ENCODE data around the gene IRF8. TPM values are rescaled to one million over a fixed set of nuclear protein-coding genes. Genes with fewer than 3 reads are reported as not detected.

The IRF8 gene
- total and polyA plus RNA-seq, 12 donors = 0.72 to 29.4 (median 2.1) TPM

GRCh38 chr16:85884808-85885463 lies 14.0 kb upstream of the IRF8 start:
- 94% methylated on average over 13 of the region's 13 CpGs for WGBS, 2 donors
- intact Hi-C loops (cut with DNase I) = no loop called here
- TF ChIP-seq, protein P1, sequence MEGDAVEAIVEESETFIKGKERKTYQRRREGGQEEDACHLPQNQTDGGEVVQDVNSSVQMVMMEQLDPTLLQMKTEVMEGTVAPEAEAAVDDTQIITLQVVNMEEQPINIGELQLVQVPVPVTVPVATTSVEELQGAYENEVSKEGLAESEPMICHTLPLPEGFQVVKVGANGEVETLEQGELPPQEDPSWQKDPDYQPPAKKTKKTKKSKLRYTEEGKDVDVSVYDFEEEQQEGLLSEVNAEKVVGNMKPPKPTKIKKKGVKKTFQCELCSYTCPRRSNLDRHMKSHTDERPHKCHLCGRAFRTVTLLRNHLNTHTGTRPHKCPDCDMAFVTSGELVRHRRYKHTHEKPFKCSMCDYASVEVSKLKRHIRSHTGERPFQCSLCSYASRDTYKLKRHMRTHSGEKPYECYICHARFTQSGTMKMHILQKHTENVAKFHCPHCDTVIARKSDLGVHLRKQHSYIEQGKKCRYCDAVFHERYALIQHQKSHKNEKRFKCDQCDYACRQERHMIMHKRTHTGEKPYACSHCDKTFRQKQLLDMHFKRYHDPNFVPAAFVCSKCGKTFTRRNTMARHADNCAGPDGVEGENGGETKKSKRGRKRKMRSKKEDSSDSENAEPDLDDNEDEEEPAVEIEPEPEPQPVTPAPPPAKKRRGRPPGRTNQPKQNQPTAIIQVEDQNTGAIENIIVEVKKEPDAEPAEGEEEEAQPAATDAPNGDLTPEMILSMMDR (IDR thresholded peaks at IDR 0.05) = no peak
- DNase-seq (no peak), ATAC-seq (no peak)
- peaks cover 0 to 26% (median 0%) of the 10 kb centered on the region in 9 donors for H3K4me1 ChIP-seq
- no peaks in the 10 kb centered on the region for H3K9me3 ChIP-seq
- H3K27ac ChIP-seq = no peak overlapping the region
- no peak overlapping the region for H3K4me3 ChIP-seq
- H3K27me3 ChIP-seq = peaks cover 0 to 58% (median 30%) of the 10 kb centered on the region in 7 donors
- no peaks in the 10 kb centered on the region for H3K36me3 ChIP-seq

DNA sequence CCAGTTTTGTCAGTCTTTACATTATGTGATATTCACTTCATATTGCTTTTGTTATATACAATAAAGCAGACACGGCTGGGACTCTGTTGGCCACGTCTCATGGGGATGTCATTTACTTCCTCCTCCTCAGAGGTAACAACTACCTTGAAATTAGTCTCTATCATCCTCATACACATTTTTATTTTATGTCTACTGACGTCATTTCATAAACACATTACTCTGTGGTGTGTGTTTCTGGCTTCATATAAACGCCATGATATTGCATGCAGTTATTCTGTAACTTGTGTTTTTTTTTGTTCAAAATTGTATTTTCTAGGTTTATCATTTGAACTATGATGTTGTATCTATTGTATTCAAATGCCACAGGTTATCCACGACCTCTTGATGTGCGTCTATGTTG lies 13.4 kb upstream of the IRF8 start:
- no peak for ATAC-seq
- H3K4me3 ChIP-seq = no peak overlapping the region
- TF ChIP-seq, protein P1 (IDR thresholded peaks at IDR 0.05) = no peak
- no peak overlapping the region for H3K27ac ChIP-seq
- no peaks in the 10 kb centered on the region for H3K36me3 ChIP-seq
- 78 to 85% methylated on average over 6 of the region's 6 CpGs for WGBS, 2 donors
- H3K9me3 ChIP-seq = no peaks in the 10 kb centered on the region
- H3K27me3 ChIP-seq = peaks cover 0 to 60% (median 30%) of the 10 kb centered on the region in 7 donors
- intact Hi-C loops (cut with DNase I) = no loop called here
- peaks cover 0 to 26% (median 0%) of the 10 kb centered on the region in 9 donors for H3K4me1 ChIP-seq
- DNase-seq = no peak

- ATAC-seq = peak in 5 of 8 donors; percentile 45 to 70 (median 59)
- Histone ChIP-seq H3K36me3 (no peaks in the 10 kb centered on the region), H3K4me1 (peaks cover 0 to 18% (median 0%) of the 10 kb centered on the region in 9 donors), H3K4me3 (no peak overlapping the region), H3K27me3 (peaks cover 0 to 54% (median 30%) of the 10 kb centered on the region in 7 donors), H3K27ac (peak overlapping the region in 1 of 10 donors; percentile 78), H3K9me3 (no peaks in the 10 kb centered on the region)
- TF ChIP-seq, protein P1 (IDR thresholded peaks at IDR 0.05) = no peak
- no peak for DNase-seq
- intact Hi-C loops (cut with DNase I) = no loop called here
- 42 to 56% methylated on average over 5 of the region's 5 CpGs for WGBS, 2 donors
Observed at GRCh38 chr16:85888405-85889331, 10.3 kb upstream of the IRF8 start.

DNA sequence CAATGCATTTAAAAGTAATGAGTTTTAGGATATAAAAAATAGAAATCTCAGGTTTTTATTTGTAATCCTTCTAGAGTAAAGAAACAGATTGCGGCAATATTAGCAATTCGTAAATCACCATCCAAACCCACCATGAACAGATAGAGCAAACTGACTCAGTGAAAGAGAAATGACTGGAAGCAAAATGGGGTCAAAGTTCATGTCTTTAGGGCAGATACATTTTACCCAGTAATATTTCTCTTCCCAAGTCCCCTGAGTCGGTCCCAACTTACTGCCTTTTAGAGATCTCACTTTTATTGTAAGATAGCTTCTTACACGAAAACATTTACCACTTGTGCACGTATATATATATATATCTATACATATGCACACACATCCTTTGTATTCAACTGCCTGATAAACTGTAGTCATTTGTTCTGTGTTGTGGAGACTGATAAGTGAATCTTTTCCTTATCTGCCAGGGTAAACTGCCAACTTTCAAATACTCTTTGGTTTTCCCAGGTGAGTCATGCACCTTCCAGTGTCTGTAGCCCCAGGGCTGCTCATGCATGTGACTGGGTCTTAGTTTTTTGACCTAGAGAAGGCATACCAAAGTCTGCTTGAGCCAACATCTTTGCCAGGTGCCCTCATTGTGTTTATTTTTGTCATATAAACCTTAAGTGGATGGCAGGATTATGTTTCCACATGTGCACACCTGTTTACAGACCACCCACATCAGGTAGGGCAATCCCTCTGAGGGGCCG lies 7.8 kb upstream of the IRF8 start:
- TF ChIP-seq, protein P1 (IDR thresholded peaks at IDR 0.05) = no peak
- peaks cover 0 to 47% (median 30%) of the 10 kb centered on the region in 7 donors for H3K27me3 ChIP-seq
- ATAC-seq = no peak

More for the DNA sequence above, 7.8 kb upstream of the IRF8 start:
- Histone ChIP-seq H3K9me3 (no peaks in the 10 kb centered on the region), H3K4me1 (peaks cover 0 to 18% (median 0%) of the 10 kb centered on the region in 9 donors), H3K4me3 (no peak overlapping the region), H3K36me3 (no peaks in the 10 kb centered on the region), H3K27ac (no peak overlapping the region)
- DNase-seq = no peak
- intact Hi-C loops (cut with DNase I) = no loop called here
- 92 to 94% methylated on average over 6 of the region's 6 CpGs for WGBS, 2 donors

Measured in heart right ventricle (tissue), 16 donors.